ENCODE data around the gene KATNA1. TPM values are rescaled to one million over a fixed set of nuclear protein-coding genes. Genes with fewer than 3 reads are reported as not detected.

Gene KATNA1
- total RNA-seq, 1 donor: 22.0 TPM

Other genes with a start within 250 kb of the KATNA1 start
- 16.9 TPM for gene SUMO4, start 248.5 kb downstream of the KATNA1 start, total RNA-seq
- gene ZC3H12D, start 163.7 kb downstream of the KATNA1 start, total RNA-seq: 50.7 TPM
- 54.3 TPM for gene PPIL4, start 102.7 kb downstream of the KATNA1 start, total RNA-seq
- gene GINM1, start 82.3 kb downstream of the KATNA1 start, total RNA-seq: 20.5 TPM
- gene LATS1, start 69.4 kb upstream of the KATNA1 start, total RNA-seq: 32.2 TPM
- gene NUP43, start 97.8 kb upstream of the KATNA1 start, total RNA-seq: 12.6 TPM
- gene PCMT1, start 101.0 kb upstream of the KATNA1 start, total RNA-seq: 34.6 TPM
- gene LRP11, start 215.6 kb upstream of the KATNA1 start, total RNA-seq: 0.21 TPM
- not detected for gene RAET1E, start 249.4 kb upstream of the KATNA1 start, total RNA-seq

Measured in mononuclear cell (primary cell).